Stimulated activated CD4-positive, alpha-beta T cell treated with anti-CD3 and anti-CD28 coated beads, TNF-alpha, amount 100 ng/mL, for 1 hour (primary cell): ENCODE data around the gene KCNH2.
"Not testable (repeated sequence)": the region's sequence is repeated elsewhere in the genome, so short reads cannot be mapped to it uniquely, and the experiment has no call there.

Source experiments
- DNase-seq, 3 donors: peaks; one replicate each; pipeline ENCODE4 v3.0.0-alpha.2; 2020; ENCODE audit warnings: low read depth in 3 of 3, low spot score in 1 of 3

The KCNH2 gene

DNA sequence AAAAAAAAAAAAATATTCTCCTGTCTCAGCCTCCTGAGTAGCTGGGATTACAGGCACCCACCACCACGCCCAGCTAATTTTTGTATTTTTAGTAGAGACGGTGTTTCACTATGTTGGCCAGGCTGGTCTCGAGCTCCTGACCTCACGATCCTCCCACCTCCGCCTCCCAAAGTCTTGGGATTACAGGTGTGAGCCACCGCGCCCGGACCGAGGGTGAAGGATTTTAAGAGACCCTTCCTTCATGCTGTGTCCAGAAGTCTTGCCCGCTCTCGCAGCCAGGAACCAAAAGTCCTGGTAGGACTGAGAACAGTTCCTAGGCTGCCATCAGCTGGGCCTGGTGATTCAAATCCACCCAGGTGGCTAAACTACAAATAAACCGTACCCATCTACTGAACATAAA is 33.5 kb upstream of the KCNH2 start:
- not testable (repeated sequence) for DNase-seq

DNA sequence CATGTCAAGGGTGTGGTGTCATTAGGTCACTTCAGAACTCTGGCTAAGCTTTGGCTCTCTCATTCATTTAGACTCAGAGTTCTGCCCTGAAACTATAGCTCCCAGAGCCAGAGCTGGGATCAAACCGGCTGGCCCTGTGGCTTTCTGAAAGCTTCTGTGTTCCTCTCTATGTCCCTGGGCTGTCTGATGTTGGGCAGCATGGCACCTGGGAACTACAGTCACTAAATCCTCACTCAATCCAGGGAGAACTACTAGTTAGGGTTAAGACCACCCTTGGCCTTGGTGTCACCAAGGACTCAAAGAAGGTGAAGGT is 32.9 kb upstream of the KCNH2 start:
- no peak for DNase-seq

DNA sequence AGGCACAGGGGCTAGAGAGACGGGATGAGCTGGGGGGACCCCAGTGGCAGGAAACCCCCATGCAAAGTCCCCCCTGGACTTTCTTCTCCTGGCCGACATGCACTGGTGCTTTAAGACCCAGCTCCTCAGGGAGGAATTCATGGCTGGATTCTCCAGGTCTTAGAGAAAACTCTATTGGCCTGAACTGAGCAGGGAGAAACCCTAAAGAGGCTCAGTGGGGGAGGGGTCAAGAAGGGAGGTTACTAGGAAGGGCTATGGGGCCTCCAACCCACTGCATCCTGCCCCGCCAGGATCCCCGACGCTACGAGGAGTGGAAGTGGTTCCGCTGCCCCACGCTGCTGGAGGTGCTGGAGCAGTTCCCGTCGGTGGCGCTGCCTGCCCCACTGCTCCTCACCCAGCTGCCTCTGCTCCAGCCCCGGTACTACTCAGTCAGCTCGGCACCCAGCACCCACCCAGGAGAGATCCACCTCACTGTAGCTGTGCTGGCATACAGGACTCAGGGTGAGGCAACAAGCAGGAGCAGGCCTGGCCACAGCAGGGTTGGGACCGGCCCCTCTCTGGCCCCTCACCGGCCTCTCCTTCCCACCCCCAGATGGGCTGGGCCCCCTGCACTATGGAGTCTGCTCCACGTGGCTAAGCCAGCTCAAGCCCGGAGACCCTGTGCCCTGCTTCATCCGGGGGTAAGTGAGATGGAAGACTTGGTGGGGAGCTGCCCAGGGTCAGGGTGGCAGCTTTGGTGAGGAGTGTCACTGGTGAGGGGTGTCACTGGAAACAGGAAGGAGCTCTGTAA is 32.4 kb upstream of the KCNH2 start:
- no peak for DNase-seq

DNA sequence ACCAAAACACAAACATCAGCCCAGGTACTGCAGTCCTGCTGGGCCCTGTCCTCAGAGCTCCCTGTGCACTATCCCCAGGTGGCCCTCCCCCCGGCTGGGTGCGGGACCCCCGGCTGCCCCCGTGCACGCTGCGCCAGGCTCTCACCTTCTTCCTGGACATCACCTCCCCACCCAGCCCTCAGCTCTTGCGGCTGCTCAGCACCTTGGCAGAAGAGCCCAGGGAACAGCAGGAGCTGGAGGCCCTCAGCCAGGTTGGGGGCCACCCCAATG is 31.9 kb upstream of the KCNH2 start:
- DNase-seq, result no peak

DNA sequence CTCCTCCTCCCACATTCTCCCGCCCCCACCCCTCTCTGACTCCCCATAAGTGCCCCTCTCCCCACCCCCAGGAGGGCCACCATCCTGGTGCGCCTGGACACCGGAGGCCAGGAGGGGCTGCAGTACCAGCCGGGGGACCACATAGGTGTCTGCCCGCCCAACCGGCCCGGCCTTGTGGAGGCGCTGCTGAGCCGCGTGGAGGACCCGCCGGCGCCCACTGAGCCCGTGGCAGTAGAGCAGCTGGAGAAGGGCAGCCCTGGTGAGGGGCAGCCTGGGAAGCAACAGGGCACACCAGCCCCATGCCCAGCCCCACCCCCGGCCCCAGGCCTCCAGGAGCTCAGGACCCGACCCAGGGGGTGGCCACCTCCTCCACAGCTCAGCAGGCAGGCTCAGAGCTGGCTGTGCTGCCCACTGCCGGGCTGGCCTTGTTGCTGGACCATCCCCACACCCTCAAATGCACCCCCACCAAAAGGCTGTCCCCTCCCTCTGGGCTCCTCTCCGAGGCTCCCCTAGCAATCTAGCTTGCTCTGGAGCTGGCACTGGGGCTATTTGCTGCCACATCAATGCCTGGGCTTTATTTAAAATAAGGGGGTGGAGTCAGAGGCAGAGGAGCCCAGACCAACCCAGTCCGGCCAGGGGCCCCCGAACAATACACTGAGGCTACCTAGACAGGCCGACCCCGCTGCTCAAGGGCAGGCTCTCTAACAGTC is 31.4 kb upstream of the KCNH2 start:
- DNase-seq, result no peak

DNA sequence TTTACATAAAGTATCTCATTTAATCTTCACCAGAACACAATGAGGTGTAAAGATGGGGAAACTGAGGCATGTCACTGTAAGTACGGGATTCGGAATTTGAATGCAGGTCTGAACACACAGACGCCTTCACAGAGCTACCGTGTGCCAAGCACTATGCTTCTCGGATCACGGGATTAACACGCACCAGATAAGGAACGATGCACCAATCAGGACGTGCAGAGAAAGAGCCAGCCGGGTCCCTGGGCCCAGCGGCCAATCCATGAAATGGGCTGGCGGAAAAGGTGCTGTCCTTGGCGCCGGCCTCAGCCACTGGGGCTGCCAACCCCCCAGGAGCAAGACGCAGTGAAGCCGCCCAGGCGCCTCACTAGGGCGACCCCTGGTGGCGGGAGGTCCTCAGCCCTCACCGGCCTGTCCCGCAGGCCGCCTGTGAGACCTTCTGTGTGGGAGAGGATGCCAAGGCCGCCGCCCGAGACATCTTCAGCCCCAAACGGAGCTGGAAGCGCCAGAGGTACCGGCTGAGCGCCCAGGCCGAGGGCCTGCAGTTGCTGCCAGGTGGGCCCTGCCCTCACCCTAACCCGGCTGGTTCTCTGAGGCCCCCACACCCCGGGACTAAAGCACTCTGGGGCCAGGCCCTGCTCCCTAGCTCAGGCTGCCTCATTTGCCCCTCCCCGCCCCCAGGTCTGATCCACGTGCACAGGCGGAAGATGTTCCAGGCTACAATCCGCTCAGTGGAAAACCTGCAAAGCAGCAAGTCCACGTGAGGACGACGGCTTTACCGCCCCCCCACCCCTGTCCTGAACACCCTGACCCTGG is 30.6 kb upstream of the KCNH2 start:
- peak; percentile 42 to 80 (median 52) for DNase-seq

DNA sequence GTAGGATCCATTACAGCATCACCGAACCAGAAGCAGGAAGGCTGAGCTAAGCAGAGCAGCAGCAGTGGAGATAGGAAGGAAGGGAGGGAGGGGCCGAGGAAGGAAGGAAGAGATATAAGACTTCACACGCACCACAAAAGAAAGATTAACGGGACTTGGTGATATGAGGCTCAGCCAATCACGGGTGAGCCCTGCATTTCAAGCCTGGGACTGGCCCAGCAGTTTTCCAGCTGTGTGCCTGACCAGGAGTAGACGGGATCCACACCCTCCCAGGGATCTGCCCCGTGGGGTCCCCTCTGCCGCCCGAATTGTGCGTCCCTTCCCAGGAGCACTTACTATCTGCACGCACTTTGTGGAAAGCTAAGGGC is 30.0 kb upstream of the KCNH2 start:
- DNase-seq, result no peak

DNA sequence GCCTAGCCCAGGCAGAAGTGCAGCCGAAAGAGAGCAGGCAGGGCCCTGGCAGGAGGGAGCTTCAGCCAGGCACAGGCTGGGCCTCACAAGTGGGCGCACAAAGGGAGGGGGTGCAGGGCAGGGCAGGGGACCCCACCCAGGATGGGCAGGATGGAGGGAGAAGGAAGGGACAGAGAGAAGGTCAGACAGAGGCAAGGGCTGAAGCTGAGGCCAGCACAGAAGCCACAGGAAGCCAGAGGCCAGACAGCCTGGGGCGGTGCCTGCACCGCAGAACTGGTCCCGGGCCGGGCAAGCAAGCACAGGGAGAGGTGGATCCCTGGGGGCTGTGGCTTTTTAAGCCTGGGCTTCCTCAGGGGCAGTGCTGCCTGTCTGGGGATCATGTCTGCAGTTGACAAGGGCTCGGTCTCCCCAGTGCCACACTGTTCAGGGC is 29.4 kb upstream of the KCNH2 start:
- DNase-seq, result no peak

DNA sequence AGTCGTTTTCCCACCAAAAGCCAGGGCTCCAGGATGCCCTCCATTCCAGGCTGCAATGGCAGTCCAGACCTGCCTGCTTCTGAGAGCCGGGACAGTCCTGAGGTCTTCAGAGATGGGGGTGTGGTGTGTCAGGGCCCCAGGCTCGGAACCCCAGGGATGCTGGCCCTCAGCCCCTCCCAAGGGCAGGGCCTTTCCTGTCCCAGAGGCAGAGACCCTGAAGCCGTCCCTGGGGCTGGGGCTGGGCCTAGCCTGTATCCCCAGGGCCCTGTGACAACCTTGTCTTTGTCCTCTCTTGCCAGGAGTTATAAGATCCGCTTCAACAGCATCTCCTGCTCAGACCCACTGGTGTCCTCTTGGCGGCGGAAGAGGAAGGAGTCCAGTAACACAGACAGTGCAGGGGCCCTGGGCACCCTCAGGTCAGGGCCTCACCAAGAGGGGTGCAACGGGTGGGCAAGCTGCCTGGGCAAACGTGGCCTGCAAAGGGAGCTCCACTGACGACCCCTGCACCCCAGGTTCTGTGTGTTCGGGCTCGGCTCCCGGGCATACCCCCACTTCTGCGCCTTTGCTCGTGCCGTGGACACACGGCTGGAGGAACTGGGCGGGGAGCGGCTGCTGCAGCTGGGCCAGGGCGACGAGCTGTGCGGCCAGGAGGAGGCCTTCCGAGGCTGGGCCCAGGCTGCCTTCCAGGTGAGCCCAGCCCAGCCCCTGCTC is 28.6 kb upstream of the KCNH2 start:
- DNase-seq, result no peak

DNA sequence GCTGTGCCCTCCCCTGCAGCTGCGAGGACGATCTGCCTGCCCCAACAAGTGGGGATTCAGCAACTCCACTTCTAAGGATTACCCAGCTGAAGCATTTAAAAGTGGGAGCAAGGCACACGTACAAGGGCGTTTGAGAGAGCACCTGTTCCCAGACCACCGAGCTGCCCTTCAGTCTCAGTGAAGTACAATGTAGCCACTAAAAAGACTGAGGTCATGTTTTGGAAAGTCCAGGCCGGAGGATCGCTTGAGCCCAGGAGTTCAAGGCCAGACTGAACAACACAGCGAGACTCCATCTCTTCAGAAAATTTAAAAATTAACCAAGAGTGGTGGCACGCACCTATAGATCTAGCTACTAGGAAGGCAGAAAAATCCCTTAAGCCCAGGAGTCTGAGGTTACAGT is 27.4 kb upstream of the KCNH2 start:
- no peak for DNase-seq

DNA sequence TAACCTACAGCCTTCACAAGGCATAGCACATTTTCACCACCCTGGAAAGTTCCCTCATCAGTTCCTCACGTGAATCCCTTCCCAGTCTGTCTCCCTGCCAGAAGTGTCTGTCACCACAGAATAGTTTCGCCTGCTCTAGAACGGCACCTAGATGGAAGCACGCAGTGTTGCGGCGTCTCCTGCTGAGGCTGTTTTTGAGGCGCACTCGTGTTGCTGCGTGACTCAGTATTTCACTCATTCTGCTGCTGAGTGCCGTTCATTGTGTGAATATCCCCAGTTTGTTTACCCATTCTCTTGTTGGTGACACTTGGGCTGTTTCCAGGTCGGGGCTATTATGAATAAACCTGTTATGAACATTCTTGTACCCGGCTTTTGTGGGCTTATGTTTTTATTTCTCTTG is 25.5 kb upstream of the KCNH2 start:
- DNase-seq, result no peak

DNA sequence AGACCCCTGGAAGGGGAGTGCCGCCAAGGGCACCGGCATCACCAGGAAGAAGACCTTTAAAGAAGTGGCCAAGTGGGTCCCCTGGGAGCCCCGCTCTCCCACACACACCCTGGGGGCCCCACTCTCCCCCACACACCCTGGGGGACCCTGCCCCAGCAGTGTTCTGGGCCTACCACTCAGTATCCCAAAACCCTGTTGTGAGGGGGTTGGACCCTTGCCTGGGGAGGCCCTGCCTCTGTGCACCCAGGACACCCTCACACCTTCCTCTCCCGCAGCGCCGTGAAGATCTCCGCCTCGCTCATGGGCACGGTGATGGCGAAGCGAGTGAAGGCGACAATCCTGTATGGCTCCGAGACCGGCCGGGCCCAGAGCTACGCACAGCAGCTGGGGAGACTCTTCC is 23.4 kb upstream of the KCNH2 start:
- no peak for DNase-seq

DNA sequence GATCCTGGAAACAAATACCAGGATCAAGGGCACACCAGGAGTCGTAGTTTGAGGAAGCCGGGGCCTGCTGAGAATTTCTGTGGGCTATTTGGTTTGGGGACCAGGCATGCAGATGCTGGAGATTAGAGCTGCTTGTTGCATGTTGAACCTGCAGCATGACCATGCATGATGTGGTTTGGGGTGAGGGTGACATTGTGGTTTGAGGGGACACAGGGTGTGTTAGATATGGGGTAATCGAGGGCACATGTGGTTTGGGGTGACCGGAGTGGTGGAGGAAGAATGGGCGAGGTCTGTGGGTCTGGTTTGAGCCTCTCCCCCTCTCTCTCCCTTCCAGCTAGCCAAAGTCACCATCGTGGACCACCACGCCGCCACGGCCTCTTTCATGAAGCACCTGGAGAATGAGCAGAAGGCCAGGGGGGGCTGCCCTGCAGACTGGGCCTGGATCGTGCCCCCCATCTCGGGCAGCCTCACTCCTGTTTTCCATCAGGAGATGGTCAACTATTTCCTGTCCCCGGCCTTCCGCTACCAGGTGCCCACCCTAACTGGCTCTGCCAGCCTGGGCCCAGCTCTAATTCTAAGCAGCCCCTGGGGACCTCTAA is 22.9 kb upstream of the KCNH2 start:
- DNase-seq, result no peak

DNA sequence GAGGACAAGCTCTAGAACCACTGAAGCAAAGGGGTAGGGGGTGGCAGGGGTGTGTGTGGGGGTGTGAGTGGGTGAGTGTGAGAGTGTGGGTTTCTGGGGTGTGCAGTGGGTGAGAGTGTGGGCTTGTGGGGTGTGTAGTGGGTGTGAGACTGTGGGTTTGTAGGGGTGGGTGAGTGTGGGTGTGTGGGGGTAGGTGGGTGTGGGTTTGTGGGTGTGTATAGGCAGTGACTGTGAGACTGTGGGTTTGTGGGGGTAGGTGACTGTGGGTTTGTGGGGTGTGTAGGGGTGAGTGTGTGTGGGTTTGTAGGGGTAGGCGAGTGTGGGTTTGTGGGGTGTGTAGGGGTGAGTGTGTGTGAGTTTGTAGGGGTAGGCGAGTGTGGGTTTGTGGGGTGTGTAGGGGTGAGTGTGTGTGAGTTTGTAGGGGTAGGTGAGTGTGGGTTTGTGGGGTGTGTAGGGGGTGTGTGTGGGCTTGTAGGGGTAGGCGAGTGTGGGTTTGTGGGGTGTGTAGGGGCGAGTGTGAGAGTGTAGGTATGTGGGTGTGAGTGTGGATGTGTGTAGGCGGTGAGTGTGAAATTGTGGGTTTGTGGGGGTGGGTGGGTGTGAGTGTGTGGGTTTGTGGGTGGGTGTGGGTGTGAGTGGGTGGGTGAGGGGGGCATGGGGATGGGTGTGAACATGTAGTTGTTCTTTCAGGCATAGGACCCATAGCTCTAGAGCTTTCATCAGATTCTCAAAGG is 21.5 kb upstream of the KCNH2 start:
- DNase-seq, result no peak

DNA sequence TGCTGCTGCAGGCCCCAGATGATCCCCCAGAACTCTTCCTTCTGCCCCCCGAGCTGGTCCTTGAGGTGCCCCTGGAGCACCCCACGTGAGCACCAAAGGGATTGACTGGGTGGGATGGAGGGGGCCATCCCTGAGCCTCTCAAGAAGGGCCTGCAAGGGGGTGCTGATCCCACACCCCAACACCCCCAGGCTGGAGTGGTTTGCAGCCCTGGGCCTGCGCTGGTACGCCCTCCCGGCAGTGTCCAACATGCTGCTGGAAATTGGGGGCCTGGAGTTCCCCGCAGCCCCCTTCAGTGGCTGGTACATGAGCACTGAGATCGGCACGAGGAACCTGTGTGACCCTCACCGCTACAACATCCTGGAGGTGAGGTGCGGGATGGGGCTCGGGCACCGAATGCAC is 20.9 kb upstream of the KCNH2 start:
- no peak for DNase-seq

DNA sequence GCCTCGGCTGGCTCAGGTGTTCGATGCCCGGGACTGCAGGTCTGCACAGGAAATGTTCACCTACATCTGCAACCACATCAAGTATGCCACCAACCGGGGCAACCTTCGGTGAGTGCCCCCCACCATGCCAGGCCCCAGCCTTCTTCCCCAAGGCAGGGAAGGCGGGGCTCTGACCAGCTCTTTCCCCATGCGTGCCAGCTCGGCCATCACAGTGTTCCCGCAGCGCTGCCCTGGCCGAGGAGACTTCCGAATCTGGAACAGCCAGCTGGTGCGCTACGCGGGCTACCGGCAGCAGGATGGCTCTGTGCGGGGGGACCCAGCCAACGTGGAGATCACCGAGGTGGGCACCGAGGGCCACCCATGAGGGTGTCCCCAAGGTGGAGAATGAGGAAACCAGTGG is 20.2 kb upstream of the KCNH2 start:
- no peak for DNase-seq

DNA sequence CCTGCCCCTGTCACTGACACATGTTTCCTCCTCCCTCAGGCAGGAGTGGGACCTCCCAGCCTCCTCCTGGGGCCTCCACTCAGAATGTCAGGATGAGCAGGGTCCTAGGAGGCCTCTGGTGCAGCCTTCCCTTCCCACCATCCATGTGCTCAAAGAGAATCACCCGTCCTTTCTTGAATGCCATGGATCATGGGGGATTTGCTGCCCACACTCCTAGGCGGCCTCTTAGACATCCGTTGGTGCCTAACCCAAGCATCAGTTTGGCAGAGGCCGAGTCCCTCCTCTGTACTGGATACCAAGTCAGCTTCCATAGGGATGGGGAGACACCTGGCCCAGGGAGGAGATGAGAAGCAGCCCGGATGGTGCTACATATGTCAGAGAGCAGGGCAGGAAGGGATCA is 19.7 kb upstream of the KCNH2 start:
- DNase-seq, result no peak

DNA sequence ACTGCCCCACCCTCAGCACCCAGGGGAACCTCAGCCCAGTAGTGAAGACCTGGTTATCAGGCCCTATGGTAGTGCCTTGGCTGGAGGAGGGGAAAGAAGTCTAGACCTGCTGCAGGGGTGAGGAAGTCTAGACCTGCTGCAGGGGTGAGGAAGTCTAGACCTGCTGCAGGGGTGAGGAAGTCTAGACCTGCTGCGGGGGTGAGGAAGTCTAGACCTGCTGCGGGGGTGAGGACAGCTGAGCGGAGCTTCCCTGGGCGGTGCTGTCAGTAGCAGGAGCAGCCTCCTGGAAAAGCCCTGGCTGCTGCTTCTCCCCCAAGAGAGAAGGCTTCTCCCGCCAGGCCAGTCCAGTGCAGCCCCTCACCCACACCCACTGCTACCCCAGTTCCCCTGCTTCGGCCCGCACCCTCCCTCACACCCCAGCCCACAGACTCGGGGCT is 19.0 kb upstream of the KCNH2 start:
- no peak for DNase-seq

DNA sequence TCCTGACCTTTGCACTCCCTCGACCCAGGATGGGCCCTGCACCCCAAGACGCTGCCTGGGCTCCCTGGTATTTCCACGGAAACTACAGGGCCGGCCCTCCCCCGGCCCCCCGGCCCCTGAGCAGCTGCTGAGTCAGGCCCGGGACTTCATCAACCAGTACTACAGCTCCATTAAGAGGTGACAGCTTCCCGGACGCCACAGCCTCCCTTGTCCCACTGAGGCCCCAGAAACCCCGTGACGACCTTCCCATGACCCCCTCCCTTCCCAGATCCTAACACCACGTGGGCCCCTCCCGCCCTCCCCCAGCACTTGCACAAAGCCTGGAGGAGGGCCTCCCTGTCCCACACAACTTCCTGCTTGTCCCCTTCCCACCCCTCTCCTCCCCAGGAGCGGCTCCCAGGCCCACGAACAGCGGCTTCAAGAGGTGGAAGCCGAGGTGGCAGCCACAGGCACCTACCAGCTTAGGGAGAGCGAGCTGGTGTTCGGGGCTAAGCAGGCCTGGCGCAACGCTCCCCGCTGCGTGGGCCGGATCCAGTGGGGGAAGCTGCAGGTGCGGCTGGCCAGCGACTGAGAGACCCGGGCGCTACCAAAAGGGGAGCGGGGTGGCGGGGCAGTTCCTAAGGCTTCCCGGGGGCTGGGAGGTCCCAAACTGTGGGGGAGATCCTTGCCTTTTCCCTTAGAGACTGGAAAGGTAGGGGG is 18.4 kb upstream of the KCNH2 start:
- DNase-seq, result no peak

DNA sequence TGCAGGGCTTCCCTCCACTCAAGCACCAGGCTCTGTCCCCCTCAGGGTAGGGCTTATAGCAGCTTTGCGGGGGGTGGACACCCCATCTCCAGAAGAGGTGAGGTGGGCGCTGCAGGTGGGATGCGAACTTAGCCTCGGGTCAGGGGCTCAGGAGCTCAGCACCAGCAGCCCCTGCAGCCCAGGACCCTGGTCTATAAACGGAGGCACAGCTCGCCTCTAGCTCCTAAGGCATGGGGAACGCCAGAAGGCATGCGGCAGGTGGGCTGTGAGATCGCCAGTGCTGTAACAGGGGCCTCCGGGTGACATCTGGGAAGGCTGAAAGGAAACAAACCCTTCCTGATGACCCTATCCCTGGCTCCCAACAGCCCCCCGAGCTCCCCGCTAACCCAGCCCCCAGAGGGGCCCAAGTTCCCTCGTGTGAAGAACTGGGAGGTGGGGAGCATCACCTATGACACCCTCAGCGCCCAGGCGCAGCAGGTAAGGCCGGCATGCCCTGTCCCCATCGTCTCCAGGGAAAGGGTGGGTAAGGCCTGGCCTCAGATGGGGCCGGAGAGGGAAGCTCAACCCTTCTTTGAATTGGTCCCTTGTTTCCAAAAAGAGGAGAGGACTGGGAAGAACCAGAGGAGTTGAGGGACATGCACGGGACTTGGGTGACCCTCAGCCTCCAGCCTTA is 16.9 kb upstream of the KCNH2 start:
- DNase-seq, result no peak
